OCI-LY1 (cell line): ENCODE data around the gene KRABD2.

Experiments
- H2AFZ ChIP-seq: fragments of 200-600 bp; sonication (generic), shearing (Covaris generic); 2 replicates; pipeline ENCODE4 v1.6.0; 2014; ENCODE audit warnings: antibody characterized with exemption, mild to moderate bottlenecking, low read length
- H3F3A ChIP-seq: fragments of 200-600 bp; sonication (generic), shearing (Covaris generic); 2 replicates; pipeline ENCODE4 v1.6.0; 2014; ENCODE audit warnings: mild to moderate bottlenecking, antibody characterized with exemption, low read length, moderate library complexity; ENCODE audit not compliant: insufficient read depth
- H3K27ac ChIP-seq: fragments of 200-600 bp; sonication (generic); 2 replicates; pipeline ENCODE4 v1.5.1; 2014; ENCODE audit warnings: low read length, mixed run types, mild to moderate bottlenecking, low read depth; ENCODE audit not compliant: poor library complexity, severe bottlenecking
- H3K27me3 ChIP-seq: fragments of 200-600 bp; sonication (generic); 2 replicates; pipeline ENCODE4 v1.6.0; 2014; ENCODE audit warnings: antibody characterized with exemption, mild to moderate bottlenecking, low read length, moderate library complexity; ENCODE audit not compliant: insufficient read depth
- H3K36me3 ChIP-seq: fragments of 200-600 bp; sonication (generic); 2 replicates; pipeline ENCODE4 v1.6.1; 2014; ENCODE audit warnings: mild to moderate bottlenecking, antibody characterized with exemption, low read length, moderate library complexity, mixed read lengths; ENCODE audit not compliant: insufficient read depth
- H3K4me1 ChIP-seq: fragments of 200-600 bp; sonication (generic); 2 replicates; pipeline ENCODE4 v1.5.1; 2014; ENCODE audit warnings: mild to moderate bottlenecking, low read length, moderate library complexity; ENCODE audit not compliant: insufficient read depth, severe bottlenecking
- H3K4me2 ChIP-seq: fragments of 200-600 bp; sonication (generic), shearing (Covaris generic); 2 replicates; pipeline ENCODE4 v1.6.1; 2014; ENCODE audit warnings: low read length
- H3K4me3 ChIP-seq: fragments of 200-600 bp; sonication (generic); 2 replicates; pipeline ENCODE4 v1.5.1; 2014; ENCODE audit warnings: low read length, low read depth, mild to moderate bottlenecking, mixed read lengths; ENCODE audit not compliant: poor library complexity, severe bottlenecking
- H3K79me2 ChIP-seq: fragments of 200-600 bp; shearing (Covaris generic); 2 replicates; pipeline ENCODE4 v1.6.1; 2016; ENCODE audit warnings: mixed run types, low read length, mixed read lengths; ENCODE audit not compliant: insufficient read depth
- H3K9ac ChIP-seq: fragments of 200-600 bp; sonication (generic), shearing (Covaris generic); 2 replicates; pipeline ENCODE4 v1.6.1; 2014; ENCODE audit warnings: mild to moderate bottlenecking, low read length, mixed read lengths
- H3K9me2 ChIP-seq: fragments of 200-600 bp; sonication (generic), shearing (Covaris generic); 2 replicates; pipeline ENCODE4 v1.6.1; 2014; ENCODE audit warnings: low read depth, mild to moderate bottlenecking, low read length, mixed read lengths
- H3K9me3 ChIP-seq: fragments of 200-600 bp; shearing (Covaris generic); 2 replicates; pipeline ENCODE4 v1.6.1; 2014; ENCODE audit warnings: low read length, mixed read lengths
- H4K20me1 ChIP-seq: fragments of 200-600 bp; sonication (generic), shearing (Covaris generic); 2 replicates; pipeline ENCODE4 v1.6.0; 2016; ENCODE audit warnings: mild to moderate bottlenecking, low read length; ENCODE audit not compliant: insufficient read depth
- EZH2 ChIP-seq: fragments of 200-600 bp; sonication (generic), shearing (Covaris generic); IDR thresholded peaks from 2 replicates; pipeline ENCODE4 v1.8.0; 2017; ENCODE audit warnings: borderline replicate concordance, mixed run types, mild to moderate bottlenecking, antibody characterized with exemption, low read length, moderate library complexity, mixed read lengths
- TF ChIP-seq, protein P1 (sequence below): fragments of 200-600 bp; sonication (generic), shearing (Covaris generic); IDR thresholded peaks from 2 replicates; pipeline ENCODE4 v1.5.1; 2017; ENCODE audit warnings: mild to moderate bottlenecking, antibody characterized with exemption, low read length, moderate library complexity, mixed read lengths

KRABD2 gene

DNA sequence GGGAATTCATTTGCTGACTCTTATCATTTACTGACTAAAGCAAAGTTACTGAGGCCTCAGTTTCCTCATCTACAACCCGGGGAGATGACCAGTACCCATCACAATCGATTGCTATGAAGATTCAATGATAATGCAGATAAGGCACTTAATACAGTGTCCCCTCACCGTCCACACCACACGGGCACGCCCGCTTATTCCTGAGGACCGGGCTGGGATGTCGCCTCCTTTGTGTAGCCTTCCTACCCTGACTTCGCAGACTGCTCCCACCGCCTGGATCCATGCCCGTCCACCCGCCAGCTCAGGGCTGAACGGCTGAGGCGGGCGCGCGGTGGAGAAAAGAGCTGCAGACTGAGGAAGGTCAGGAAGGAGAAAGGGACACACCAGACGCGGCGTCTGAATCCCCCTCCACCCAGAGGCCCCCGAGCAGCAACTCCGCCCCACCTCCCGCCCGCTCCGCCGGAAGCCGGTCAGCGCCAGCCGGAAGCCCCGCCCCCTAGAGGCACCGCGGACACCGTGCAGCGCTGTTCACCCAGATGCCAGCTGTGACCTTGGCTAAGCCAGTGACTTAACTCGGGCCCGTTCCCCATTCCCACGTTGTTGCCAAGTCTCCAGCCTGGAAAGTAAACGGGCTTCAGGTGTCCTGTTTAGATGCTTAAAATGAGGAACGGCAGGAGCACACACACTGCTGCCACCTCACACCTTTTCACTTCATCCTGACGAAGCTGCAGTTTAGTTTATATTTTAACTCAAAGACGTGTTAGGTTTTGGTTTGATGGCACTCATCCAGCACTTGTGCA lies at the start of gene KRABD2:
KRABD2 (minus strand) TSS at position 434 of the 797 bp plus-strand sequence.
- H3K4me3 ChIP-seq: peak within 1 kb of the TSS; percentile 84
- no peak for TF ChIP-seq EZH2
- TF ChIP-seq, protein P1, sequence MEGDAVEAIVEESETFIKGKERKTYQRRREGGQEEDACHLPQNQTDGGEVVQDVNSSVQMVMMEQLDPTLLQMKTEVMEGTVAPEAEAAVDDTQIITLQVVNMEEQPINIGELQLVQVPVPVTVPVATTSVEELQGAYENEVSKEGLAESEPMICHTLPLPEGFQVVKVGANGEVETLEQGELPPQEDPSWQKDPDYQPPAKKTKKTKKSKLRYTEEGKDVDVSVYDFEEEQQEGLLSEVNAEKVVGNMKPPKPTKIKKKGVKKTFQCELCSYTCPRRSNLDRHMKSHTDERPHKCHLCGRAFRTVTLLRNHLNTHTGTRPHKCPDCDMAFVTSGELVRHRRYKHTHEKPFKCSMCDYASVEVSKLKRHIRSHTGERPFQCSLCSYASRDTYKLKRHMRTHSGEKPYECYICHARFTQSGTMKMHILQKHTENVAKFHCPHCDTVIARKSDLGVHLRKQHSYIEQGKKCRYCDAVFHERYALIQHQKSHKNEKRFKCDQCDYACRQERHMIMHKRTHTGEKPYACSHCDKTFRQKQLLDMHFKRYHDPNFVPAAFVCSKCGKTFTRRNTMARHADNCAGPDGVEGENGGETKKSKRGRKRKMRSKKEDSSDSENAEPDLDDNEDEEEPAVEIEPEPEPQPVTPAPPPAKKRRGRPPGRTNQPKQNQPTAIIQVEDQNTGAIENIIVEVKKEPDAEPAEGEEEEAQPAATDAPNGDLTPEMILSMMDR: peak; percentile 54
- peaks cover 18% of the 10 kb centered on the region for H3F3A ChIP-seq
- H3K79me2 ChIP-seq: peaks cover 7% of the 10 kb centered on the region
- H3K4me2 ChIP-seq: peak within 1 kb of the TSS; percentile 96
- H3K9me2 ChIP-seq: no peaks in the 10 kb centered on the region
- no peak within 1 kb of the TSS for H2AFZ ChIP-seq
- no peaks in the 10 kb centered on the region for H3K9me3 ChIP-seq
- peak within 1 kb of the TSS; percentile 96 for H3K9ac ChIP-seq
- H3K27ac ChIP-seq: peak within 1 kb of the TSS; percentile 69
- H3K27me3 ChIP-seq: no peaks in the 10 kb centered on the region
- peaks cover 46% of the 10 kb centered on the region for H3K4me1 ChIP-seq
- peaks cover 53% of the 10 kb centered on the region for H3K36me3 ChIP-seq
- no peaks in the 10 kb centered on the region for H4K20me1 ChIP-seq

DNA sequence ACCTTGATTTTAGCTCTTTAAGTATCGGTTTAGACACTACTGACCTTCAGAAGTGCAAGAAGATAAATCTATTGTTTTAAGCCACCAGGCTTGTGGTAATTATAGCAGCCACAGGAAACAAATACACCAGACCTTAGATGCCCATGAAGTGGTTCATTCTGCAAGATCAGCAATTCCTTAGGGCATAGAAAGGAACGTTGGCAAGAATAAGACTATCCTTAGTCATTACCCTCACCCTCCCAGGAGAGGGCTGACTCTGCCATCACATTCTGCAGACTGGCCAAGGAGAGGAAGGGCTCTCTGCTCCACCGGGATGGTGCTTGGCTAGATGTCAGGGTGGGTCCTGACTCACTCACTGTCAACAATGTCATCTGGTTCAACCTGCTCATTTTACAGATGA lies 45.1 kb upstream of the KRABD2 start:
- Histone ChIP-seq H2AFZ (no peak overlapping the region), H3K9me3 (no peaks in the 10 kb centered on the region), H3K4me3 (no peak overlapping the region), H3K9ac (no peak overlapping the region), H4K20me1 (no peaks in the 10 kb centered on the region), H3K9me2 (no peaks in the 10 kb centered on the region), H3F3A (no peaks in the 10 kb centered on the region), H3K27ac (no peak overlapping the region), H3K79me2 (no peaks in the 10 kb centered on the region), H3K4me1 (no peaks in the 10 kb centered on the region), H3K36me3 (no peaks in the 10 kb centered on the region), H3K4me2 (no peak overlapping the region), H3K27me3 (0 out of 2 replicates have a peak, but pooled peaks cover 2% of the 10 kb centered on the region)
- TF ChIP-seq, protein P1: no peak
- no peak for TF ChIP-seq EZH2

- H3K9me3 ChIP-seq: no peaks in the 10 kb centered on the region
- no peaks in the 10 kb centered on the region for H3K9me2 ChIP-seq
- H3K79me2 ChIP-seq: no peaks in the 10 kb centered on the region
- no peak overlapping the region for H2AFZ ChIP-seq
- no peaks in the 10 kb centered on the region for H3F3A ChIP-seq
- no peaks in the 10 kb centered on the region for H3K4me1 ChIP-seq
- H3K4me2 ChIP-seq: no peak overlapping the region
- H3K36me3 ChIP-seq: no peaks in the 10 kb centered on the region
- no peak overlapping the region for H3K27ac ChIP-seq
- H3K9ac ChIP-seq: no peak overlapping the region
- H3K4me3 ChIP-seq: no peak overlapping the region
- no peaks in the 10 kb centered on the region for H3K27me3 ChIP-seq
- H4K20me1 ChIP-seq: no peaks in the 10 kb centered on the region
- TF ChIP-seq, protein P1: no peak
- no peak for TF ChIP-seq EZH2
These were observed 43.8 kb upstream of the KRABD2 start for GRCh38 chr17:8420041-8420934.
